Measurements from ENCODE around the gene CORO2A.

The CORO2A gene

DNA sequence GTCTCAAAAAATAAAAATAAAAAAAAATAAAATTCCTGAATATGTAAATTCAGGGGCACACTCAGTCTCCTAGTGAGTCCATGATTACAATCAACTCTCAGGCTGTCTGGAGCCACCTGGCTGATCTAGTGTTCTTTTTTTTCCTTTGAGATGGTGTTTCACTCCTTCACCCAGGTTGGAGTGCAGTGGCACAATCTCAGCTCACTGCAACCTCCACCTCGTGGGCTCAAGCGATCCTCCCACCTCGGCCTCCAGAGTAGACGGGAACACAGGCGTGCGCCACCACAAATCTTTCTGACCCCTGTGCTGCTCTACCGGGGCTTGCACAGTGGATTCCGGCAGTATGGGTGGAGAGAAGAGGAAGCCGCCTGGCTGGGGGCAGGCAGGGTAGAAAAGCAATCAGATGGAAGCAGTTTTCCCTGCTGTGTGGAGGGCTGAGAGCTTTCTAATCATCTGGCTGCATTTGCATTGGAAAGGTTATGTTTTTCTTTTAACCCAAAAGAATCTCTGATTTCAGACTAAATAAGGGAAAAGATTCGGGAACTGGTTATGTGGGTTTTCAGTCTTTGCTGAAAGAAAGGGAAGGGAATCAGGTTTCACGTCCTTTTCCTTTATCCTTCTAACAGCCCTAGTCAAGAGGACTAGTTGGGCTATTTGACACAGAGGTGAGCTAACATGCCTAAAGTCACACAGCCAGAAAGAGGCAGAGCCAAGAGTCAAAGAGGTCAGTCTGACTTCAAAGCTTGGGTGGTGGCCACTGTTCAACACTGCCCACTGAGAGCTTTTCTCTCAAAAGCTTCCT, 26.3 kb upstream of the CORO2A start:
- DNase-seq: no peak

DNA sequence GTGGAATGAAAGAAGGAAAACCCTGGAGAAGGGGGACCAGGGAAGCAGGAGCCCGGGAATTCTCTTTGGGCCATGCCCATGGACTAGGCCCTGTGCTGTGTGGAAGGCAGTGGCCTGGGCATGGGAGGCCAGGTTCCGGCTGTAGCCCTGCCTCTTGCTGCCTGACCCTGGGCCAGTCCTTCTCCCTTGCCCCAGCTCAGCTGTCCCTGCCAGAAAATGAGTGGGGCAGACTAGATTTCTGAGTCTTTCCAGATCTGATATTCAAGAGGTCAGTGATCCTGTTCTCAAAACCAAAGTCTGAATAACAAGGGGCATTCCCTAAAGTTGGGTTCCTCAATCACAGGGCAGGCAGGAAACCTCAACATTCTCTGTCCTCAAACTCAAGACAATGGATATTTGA, 24.8 kb upstream of the CORO2A start:
- DNase-seq: no peak

DNA sequence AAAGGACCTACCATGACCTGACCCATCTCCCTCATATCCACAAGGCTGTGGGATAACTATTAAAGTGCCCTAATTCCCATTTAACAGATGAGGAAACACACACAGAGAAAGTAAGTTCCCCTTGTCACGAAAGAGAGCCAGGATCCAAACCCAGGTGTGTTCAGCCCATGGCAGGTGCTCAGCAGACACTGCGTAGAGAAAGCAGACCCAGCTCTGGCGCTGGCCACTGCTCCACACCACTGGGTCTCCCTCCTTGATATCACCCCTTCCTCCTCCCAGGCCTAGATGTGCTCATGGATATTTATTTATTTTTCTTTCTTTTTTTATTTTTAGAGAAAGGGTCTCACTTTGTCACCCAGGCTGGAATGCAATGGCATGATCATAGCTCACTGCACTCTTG, 24.0 kb upstream of the CORO2A start:
- DNase-seq: no peak

DNA sequence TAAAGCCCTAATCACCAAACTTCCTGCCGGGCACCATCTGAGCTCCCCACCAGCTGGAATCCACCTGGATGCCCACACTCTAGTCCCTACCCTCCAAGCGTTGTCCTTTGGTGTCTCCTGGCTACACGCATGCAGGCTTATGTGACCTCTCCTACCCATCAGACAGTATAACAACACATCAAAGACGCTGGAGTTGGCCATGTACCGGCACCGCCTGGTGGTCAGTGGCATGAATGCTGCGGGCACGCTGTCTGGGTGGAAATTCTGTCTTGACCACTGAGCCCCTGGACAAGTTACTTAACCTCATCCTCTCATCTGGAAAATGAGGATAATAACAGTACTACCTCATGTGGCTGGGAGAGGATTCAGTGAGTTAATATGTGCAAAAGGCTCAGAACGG, 23.4 kb upstream of the CORO2A start:
- no peak for DNase-seq

DNA sequence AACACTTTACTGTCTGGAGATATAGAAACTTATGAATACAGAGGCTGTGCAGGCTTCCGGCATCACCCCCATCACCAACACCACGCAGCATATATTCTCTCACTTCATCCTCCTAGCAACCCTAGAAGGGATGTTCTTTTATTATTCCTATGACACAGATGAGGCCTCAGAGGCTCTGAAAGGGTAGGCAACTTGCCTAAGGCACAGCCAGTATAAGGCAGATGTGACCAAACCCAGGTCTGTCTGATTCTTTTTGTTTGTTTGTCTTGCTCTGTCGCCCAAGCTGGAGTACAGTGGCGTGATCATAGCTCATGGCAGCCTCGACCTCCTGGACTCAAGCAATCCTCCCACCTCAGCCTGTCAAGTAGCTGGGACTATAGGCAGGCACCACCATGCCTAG, 22.8 kb upstream of the CORO2A start:
- no peak for DNase-seq

DNA sequence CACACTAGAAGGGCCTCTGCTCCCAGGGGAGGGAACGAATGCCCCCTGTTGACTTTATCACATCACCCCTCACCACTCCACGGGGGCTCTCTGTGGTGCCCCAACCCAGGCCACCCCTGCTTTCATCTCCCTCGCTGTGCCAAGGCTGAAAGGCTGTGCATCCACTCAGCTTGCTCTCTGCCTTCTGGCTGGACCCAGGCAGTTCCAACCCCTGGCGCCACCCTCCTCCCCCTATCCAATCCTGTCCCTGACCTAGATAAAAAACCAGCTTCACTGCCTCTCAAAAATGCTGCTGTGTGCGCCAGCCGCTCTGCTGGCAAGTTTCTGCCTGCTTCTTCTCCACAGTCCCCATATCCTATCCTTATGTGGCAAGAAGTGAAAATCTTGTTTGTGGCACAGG, 22.4 kb upstream of the CORO2A start:
- no peak for DNase-seq

DNA sequence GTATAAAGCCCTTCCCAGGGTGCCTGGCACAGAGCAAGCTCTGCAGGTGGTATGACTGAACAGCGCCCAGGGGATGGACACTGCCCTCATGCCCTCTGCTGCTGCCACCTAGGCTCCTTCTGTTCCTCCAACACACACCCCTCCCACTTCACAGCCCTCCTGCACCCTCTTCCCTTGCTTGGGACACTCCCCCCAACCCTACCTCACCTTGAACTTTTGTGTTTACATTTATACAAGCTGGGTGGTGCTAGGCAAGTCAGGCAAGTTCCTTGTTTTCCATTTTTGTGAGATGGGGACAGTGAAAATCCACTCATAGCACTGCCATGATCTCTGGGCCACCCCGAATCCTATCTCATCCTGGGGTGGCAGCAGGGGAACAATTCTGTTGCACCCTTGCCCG, 18.8 kb upstream of the CORO2A start:
- no peak for DNase-seq

DNA sequence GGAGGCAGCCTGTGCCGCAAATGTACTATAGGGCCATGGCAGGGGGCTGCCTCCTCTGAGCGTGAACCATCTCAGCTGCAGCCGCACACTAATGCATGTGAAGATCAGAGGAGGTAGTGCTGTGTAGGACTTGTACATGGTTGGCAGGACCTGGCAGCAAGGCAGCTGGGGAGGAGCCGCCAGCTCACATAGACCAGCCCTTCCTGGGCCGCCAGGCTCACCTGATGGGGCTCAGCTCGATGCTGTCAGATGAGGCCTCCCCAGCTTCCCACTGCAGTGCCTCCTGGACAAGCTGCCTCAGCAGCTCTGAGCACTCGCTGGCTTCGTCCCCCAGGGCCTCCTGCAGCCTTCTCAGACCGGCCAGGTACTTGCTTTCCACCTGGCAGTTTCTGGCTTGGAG, 18.0 kb upstream of the CORO2A start:
- no peak for DNase-seq

DNA sequence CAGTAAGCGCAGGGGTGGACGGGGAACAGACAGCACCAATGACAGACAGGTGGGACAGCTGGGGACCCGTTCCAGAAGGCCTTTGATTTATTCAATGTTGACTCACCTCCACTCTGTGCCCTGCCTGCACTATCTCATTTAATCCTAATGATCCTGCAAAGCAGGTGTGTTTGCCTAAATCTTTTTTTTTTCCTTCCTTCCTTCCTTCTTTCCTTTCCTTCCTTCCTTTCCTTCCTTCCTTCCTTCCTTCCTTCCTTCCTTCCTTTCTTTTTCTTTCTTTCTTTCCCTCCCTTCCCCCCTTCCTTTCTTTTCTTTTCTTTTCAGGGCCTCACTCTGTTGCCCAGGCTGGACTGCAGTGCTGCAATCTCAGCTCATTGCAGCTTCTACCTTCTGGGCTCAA, 17.1 kb upstream of the CORO2A start:
- no peak for DNase-seq

DNA sequence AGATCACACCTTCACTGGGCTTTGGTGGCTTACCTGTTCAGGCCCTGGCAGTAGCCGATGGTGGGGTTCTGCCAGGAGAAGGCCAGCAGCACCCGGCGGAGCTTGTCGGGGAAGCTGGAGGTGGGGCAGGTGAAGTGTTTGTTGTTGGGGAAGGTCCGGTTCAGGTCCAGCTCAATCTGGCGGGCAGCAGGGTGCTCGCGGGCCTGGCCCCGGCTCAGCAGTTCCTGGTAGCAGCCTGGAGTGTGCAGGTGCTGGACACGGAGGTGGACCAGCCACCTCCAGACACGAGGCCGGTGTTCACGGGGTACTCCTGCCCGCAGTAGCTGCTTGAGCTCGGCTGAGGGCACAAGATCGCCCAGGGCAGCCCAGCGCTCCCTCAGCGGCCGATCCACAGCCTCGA, 16.2 kb upstream of the CORO2A start:
- DNase-seq: no peak

DNA sequence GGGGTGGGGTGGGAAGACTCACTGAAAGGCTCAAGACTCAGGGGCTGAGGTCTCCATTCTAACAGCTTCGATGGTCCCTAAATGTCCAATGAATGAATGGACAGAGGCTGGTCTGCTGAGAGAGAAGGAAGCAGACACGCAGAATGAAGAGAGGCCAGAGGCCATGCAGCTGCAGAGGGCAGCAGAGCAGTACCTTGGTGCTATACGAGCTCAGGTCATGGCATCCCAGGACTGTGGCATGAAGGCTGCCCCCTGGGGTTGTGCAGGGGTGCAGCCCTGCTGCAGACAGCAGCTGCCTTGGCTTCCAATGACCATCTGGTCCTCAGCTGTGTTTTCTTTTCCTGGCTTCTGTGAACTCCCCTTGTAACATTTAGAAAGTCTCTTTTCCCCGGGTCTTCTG, 15.2 kb upstream of the CORO2A start:
- DNase-seq: no peak

DNA sequence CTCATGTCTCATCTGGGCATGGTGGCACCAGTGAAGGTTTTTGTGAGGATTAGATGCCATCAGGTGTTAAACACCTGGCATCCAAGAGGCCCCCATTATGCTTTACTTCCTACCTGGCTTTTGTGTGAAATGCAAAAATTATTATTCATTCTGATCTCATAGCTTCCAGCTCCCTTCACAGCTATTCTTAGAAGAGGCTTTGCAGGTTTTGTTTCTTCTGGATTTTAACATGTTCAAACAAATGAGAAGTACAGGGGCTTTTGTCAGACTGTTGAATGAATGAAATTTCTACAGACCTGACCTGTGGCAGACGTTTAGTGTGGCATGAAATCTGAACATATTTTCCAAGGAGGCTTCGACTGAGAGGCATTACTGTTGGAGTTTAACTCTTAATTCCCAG, 14.3 kb upstream of the CORO2A start:
- DNase-seq: no peak

DNA sequence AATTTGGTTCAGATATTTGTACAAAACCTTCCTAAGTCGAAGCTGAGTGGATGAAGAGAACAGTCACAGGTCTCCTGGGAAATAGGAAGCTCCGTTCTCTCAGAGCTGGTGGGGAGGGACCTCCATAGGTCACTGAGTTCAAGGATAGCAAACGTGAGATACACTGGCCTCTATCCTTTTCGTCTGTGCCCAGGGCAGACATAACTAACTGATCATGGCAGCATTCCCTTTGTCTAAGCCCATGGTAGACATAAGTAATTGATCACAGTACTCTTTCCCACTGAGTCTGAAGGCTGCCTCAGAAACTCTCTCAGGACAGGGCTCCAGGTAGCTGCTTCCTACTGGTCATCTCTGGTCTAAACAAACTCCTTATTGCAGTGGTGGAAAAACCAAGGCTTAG, 12.3 kb upstream of the CORO2A start:
- no peak for DNase-seq

DNA sequence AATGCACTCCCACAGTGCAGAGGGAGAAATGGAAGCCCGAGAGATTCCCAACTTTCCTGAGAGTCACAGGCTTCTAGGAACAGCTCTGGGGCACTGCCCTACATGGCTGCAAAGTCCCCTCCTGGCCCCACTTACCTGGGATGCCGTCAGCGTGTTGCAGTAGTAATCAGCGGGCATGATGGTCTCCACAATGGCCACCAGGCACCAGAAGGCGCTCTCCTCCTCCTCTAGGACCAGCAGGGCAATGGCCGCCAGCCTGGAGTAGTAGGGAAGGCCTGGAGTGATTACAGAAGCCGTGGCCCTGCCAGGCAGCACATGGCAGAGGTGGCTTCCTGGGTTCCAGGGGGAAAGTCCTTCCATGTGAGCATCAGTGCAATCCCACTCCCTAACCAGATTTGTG, 10.7 kb upstream of the CORO2A start:
- no peak for DNase-seq

DNA sequence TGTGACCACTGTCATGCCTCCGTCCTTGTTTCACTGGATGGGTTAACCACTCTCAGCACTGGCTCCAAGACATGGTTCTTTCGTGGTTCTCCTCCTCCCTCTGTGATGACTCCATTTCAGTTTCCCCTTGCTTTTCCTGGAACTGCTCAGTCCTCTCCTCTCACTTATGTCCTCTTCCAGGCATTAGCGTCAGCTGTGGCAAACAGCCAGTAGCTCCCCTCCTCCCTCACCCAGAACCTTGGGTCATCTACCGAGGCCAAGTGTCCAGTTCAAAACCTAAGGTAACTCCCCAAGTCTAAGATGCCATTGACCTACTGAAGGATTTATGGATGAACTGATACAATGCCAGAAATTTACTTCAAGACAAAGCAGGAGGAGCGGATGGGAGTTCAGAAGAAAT, 9.8 kb upstream of the CORO2A start:
- no peak for DNase-seq

DNA sequence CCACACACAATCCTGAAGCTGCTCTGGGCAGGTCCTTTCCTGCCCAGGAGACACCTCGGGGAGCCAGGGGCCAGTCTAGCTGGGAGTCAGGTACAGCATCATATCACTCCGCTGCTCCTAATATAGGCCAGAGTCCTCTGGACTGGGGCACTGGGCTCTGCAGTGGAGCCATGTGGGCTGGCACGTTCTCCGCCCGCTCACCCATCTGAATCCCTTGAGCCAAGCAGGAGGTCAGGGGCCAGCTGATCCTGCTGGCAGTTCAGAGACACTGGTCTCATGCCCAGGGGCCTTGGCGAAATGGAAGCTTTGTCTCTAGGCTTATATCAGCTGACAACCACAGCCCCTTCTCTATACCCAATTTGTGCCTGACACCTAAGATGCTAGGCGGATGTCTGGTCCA, 9.3 kb upstream of the CORO2A start:
- no peak for DNase-seq

DNA sequence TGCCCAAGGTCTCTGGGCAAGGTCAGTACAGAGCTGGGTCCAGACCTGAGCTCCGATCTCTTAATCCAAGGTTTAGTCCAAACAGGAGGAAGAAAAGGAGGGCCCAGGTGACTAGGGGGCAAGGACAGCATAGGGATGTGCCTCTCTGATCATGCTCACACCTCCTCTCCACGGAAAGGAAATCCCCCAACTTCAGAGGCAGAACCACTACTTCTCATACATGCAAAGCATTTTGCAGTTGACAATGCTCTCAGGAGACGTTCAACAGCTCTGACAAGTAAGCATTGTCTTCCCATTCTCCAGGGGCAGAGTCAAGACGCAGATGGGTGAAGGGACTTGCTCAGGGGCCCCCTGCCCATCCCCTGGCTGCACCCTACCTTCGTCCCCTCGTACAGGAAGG, 8.7 kb upstream of the CORO2A start:
- DNase-seq: no peak

DNA sequence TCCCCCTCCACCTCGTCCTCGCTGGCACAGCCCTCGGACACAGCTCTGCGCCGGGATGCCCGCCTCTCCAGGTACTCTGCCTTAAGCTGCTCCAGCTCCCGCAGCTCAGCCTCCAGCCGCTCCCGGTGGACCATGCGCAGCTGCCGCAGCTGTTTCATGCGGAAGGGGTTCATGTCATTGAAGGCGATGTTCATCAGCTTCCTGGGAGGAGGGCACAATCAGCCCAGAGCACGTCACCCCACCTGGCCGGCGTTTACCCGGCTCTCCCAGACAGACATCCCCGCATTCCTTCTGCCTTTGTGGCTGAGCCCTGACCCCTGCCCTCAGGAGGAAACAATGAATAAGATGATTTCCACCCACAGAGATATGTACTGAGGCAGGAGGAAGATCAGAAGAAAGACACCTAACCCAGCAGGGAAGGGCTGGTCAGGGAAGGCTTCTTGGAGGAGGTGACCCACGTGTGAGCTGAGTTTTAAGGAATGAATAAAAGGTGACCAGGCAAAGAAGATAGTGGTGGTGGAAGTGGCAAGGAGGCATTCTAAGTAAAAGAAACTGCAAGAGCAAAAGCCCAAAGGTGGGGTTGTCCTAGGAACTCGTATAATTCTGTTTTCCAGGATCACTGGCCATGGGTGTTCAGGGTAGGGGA, 7.1 kb upstream of the CORO2A start:
- no peak for DNase-seq

DNA sequence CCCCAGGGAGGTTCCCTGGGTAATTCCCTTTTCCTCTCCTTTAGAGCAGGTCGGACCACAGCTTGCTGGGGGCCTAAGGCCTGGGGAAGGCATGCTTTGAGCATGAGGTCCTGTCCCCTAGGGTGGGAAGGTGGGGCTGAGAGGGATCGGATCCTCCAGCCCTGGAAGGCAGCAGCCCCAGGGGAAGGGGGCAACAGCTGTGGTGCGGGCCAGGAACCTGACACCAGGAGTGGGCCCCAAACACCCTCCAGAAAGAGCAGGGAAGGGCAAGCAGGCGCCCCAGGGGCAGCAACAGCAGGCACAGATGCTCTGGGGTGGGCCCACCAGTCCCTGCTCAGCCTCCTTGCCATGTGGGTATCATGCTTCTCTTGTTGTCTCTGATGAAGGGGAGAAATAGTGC, 3.2 kb upstream of the CORO2A start:
- DNase-seq: no peak

DNA sequence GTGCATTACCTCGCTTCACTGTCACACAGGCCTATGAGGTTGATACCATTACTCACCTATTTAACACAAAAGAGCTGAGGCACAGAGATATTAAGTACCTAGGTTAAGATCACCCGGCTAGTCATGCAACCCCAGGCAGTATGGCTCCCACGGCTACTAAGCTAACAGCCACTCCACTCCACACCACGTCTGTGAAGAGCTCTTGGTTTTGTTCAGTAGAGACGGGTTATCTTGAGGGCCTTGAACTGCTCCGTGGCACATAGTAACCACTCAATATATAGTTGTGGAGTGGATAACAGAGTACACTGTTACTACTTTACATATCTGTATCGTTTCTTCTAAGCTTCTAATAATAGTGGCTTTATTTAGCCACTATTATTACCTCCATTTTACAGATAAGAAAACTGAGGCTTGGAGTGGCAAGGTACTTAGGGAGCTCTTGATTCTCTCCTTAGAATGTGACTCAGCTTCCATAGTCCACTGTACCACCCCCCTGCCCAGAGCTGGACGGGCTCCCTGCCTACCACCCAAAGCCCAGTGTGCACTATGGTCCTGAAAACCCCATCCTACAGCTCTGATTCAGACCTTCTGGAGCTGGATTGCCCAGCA, 1.0 kb upstream of the CORO2A start:
- DNase-seq: no peak

DNA sequence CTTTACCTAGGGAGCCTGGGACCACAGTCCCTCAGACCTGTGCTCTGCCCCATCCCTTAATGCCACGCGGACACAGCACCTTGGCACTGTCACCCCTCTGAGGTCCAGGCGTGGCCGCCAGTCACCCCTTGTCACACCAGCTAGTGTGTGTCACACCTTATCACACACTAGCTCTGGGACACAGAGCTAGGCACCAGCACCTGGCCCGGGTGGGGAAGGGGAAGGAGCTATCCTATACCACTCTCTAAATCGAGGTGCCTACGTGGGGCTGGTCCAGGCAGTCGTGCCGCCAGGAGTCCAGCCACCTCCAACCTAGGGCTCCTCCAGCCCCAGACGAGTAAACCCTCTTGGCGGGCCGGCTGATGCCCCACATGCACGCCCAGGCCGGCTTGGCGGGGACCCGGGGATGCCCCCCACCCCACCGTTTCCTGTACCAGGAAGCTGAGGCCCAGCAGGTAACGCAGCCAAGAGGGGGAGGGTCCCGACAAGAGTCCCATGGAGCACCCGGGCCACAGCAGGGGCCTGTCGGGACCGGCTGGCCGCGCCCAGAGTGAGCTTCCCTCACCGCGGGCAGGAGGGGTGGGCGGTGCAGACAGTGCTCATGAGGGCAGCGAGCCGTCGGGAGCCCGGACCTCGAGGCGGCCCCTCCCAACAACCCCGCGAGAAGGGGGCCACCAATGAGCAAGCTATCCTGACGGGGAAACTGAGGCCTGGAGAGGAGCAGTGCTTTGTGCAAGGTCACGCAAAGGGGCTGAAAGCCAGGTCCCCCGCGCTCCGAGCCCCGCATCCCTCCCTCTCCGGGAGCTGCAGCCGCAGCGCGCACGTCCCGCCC, 550 bp downstream of the CORO2A start:
- DNase-seq: no peak

DNA sequence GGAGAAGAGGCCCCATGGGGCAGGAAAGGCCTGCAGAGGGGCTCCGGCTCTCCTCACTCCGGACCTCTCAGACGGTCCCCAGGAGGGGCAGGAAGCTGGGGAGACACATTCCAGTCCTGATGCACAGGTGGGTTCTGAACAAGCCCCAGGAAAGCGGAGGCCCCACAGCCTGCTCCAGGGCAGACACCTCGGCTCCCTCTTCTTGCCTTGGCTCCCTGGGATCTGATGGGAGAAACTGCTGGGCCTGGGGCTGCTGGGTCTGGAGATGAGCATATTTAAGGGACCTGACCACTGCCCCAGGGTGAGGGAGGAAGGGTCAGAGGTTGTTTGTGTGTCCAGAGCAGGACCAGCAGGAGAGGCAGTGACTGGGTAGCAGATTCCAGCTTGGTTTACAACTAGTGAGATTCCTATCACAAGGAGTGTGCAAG, 1.2 kb downstream of the CORO2A start:
- no peak for DNase-seq

DNA sequence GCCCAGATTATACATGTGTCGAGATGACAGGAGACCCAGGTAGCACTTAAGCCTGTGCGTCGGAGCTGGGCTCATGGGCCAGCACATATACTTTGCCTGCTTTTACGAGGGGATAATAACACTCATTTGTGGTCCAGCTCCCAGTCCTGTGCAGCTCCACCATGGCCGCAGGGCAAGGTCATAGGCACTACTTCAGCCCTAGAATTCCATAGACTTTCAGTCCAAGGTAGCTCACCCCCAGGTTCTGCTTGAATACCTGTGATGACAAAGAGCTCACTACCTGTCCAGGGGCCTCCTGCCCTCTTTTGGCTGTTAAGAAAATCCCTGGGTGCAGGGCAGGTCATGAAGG, 1.7 kb downstream of the CORO2A start:
- no peak for DNase-seq

DNA sequence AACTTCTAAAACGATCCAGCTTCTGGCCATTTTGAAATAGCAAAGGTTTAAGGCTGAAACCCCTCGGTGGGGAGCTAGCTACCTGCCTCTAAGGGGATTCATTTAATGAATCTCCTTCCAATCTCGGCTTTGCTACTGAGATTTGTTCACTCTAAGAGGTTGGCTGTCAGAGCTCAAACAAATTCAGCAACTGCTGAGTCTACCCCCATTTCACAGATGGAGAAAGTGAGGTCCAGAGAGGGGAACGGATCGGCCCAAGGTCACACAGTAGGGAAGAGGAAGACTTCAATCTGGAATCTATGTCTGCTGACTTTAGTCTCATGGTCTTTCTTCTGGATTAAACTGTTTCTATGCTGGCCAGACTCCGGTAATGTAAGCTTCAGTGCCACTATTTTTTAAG, 3.0 kb downstream of the CORO2A start:
- no peak for DNase-seq

All from femur (tissue), 1 donor.